Fibroblast of the aortic adventitia (primary cell): ENCODE results near the gene FERMT1. TPM values are rescaled to one million over a fixed set of nuclear protein-coding genes. Genes with fewer than 3 reads are reported as not detected.

Source experiments
- DNase-seq: peaks from one replicate; pipeline ENCODE4 v3.0.0-alpha.2; 2010; ENCODE audit warnings: low read depth
- H3K4me3 ChIP-seq: 2 replicates; pipeline ENCODE4 v1.5.1; 2011; ENCODE audit warnings: low read depth, mild to moderate bottlenecking, control low read depth, low read length, moderate library complexity
- CTCF ChIP-seq: IDR thresholded peaks from 2 replicates; pipeline ENCODE4 v1.5.1; 2011; ENCODE audit warnings: mild to moderate bottlenecking, low read length, control low read depth, inconsistent platforms; ENCODE audit not compliant: insufficient read depth
- total RNA-seq: library from RNA; depleted of rRNA; stranded (reverse); fragments of >200 nt; gene quantifications from 2 replicates; pipeline ENCODE4 v1.2.3, GENCODE V29; 2012; ENCODE audit warnings: low replicate concordance

Gene FERMT1
- total RNA-seq, 1 donor = 8.8 TPM

DNA sequence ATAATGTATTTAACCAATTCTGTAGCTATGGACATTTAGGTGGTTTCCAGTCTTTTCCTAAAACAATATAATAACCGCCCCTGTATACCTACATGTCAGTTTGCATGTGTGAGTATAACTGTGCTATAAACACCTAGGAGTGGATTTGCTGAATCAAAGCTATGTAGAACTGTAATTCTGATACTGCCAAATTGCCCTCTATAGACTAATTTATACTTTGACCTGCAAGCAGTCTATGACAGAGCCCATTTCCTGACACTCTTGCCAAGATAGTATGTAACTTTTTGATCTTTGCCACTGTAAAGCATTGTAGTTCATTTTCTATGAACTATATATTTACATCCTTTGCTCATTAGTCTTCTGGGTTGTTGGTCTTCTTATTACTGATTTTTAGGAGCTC is 19.5 kb downstream of the FERMT1 start:
- no peak for TF ChIP-seq CTCF

DNA sequence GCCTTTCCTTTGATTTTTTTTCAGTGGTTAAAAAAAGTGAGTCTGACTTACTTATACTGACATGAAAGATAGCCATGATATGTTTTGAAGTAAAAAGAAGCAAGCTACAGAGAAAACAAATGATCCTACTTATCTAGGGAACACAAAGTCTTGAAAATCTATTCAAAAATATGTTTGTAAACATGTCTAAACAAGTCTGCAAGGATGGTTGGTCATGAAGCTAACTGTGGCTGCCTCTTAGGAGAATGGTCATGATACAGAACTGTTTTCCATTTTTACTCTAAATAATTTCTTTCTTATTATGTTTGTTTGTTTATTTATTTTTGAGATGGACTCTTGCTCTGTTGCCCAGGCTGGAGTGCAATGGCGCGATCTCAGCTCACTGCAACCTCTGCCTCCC is 21.5 kb downstream of the FERMT1 start:
- no peak overlapping the region for H3K4me3 ChIP-seq
- no peak for DNase-seq
- TF ChIP-seq CTCF = no peak

More for the DNA sequence above, 19.5 kb downstream of the FERMT1 start:
- no peak overlapping the region for H3K4me3 ChIP-seq
- no peak for DNase-seq

- DNase-seq = no peak
- no peak overlapping the region for H3K4me3 ChIP-seq
- no peak for TF ChIP-seq CTCF
Measured at GRCh38 chr20:6100246-6100645, 22.6 kb downstream of the FERMT1 start.

DNA sequence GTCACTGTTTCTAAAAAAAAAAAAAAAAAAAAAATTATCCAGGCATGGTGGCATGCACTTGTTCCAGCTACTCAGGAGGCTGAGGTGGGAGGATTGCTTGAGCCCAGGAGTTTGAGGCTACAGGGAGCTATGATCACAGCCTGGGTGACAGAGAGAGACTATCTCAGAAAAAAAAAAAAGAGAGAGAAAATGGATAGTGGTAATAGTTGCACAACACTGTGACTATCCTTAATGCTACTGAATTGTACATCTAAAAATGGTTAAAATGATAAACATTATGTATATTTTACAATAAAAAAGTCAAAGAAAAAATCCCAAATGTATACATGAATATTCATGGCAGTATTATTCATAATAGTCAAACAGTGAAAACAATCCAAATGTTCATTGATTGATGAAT is 23.0 kb downstream of the FERMT1 start:
- TF ChIP-seq CTCF = no peak
- no peak for DNase-seq
- H3K4me3 ChIP-seq = no peak overlapping the region

DNA sequence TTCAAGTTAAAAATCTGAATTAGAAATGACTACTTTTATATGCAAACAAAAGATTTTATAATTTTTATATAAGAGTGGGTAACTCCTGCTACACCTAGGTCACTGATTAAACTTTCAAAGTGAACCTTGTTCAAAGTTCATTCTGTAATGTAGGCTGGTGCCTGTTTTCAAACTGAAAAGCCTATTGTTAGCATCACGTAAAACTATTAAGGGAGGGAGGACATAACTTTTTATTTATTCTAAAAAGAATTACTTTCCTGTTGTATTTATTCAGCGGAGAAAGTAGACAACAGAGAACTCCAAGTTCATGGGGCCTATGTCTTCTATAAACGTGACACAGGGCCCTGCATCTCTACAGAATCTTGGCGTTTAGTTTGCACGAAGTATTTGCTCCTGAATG is 27.4 kb downstream of the FERMT1 start:
- DNase-seq = no peak
- H3K4me3 ChIP-seq = no peak overlapping the region
- no peak for TF ChIP-seq CTCF

- H3K4me3 ChIP-seq = no peak overlapping the region
- no peak for TF ChIP-seq CTCF
- DNase-seq = no peak
Measured at GRCh38 chr20:6094565-6094964, 28.3 kb downstream of the FERMT1 start.

GRCh38 chr20:6094063-6094462 is 28.8 kb downstream of the FERMT1 start:
- no peak for DNase-seq
- H3K4me3 ChIP-seq = no peak overlapping the region
- no peak for TF ChIP-seq CTCF
